HG03571 (cell line): Measurements from ENCODE around the gene CNTN5.

ENCODE experiments used
- ATAC-seq: cut with Tn5 transposase; IDR thresholded peaks from one replicate; pipeline ENCODE4 v1.9.1; 2021; ENCODE audit not compliant: unreplicated experiment

Gene CNTN5

GRCh38 chr11:100011697-100012096 is 990.9 kb downstream of the CNTN5 start:
- ATAC-seq = no peak

DNA sequence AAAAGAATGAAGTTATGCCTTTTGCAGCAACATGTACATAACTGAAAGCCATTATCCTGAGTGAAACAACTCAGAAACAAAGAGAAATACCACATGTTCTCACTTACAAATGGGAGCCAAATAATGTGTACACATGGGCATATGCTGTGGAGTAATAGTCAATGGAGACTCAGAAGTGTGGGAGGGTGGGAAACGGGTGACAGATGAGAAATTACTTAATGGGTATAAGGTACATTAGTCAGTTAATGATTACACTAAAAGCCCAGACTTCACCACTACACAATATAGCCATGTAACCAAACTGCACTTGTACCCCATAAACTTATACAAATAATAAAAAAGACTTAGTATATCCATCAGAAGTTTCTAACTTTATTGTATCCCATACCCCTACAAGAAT is 992.3 kb downstream of the CNTN5 start:
- ATAC-seq = no peak

DNA sequence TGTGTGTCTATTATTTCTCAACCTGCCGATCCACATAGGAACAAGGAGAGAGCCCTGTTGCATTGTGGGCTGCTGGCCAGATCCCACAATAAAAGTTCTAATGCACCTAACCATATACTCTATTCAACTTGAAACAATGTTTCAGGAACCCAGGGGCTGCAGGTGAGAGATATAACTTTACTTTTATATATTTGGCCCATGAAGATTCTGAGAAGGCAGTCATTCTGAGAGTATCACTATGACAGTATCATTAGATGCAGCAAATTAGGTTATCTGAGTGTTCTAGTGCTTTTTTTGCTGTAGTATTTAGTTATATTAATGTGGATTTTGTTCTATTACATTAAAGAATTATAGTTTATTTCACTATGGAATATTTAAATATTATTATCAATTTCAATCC is 1011.2 kb downstream of the CNTN5 start:
- ATAC-seq = no peak

DNA sequence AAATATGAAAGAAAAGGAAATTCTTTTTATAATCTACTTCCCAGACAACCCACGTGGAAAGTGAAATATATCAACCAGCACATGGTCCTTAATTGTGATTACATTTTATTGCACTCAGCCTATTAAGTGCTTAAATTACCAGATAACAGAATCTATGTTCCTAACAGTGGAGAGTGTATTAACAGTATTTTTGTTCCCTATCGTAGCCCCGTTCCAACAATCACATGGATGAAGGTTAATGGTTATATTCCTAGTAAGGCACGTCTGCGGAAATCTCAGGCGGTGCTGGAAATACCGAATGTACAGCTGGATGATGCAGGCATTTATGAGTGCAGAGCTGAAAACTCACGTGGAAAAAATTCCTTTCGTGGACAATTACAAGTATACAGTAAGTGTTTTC is 1040.3 kb downstream of the CNTN5 start:
- no peak for ATAC-seq

GRCh38 chr11:100066399-100066798 is 1045.7 kb downstream of the CNTN5 start:
- no peak for ATAC-seq

- no peak for ATAC-seq
Measured at GRCh38 chr11:100068116-100068515, 1047.4 kb downstream of the CNTN5 start.

GRCh38 chr11:100072131-100072530 is 1051.4 kb downstream of the CNTN5 start:
- no peak for ATAC-seq

- no peak for ATAC-seq
Measured at GRCh38 chr11:100080381-100080780, 1059.6 kb downstream of the CNTN5 start.

DNA sequence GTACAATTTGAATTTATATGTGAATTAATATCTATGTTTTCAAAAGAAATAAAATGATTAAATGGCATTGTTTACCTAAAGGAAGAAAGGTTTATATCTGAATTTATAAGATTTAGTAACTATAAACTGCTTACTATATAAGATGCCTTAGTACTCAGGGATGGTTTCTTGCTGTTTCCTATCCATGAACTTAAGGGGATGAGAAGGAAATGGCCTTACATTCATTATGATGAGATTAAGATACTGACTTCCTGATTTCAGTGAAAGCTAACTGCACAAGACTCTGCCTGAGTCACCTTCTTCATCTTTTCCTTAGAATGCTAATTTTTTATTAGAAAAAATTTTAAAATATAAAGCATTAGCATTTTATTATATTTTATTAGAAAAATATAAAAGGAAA is 1060.1 kb downstream of the CNTN5 start:
- ATAC-seq = no peak

- ATAC-seq = no peak
Measured at GRCh38 chr11:100093698-100094097, 1072.9 kb downstream of the CNTN5 start.

DNA sequence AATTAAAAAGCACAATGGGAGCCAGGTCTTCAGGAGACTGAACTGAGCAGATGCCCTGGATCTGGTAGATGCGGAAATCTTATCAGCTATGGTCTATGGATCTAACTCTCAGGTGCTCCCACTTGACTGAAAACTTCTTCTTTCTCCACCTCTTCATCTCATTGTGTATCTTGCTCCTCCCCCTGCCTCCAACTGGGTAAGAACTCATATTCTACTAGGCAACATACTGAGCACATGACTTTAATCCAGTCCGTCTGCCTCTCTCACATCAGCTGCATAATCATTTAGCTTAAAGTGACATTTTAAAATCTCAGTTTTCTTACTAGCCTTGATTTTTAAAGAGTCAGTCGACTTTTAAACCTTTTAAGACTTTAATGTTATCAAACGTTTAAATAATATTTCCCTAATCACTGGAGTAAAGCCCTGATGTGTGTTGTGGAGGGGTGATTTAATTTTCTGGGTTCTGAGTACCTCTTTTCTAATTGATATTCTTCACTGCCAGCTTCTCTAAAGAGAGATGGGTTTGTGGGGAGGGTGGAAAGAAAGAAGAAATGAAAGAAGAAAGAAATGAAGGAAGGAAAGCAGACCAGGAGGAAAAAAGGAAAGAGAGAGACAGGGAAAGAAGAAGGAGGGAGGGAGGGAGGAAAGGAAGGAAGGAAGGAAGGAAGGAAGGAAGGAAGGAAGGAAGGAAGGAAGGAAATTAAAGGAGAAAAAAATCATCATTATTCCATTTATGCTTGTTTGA is 1073.5 kb downstream of the CNTN5 start:
- no peak for ATAC-seq

- ATAC-seq = no peak
Measured at GRCh38 chr11:100095809-100096208, 1075.1 kb downstream of the CNTN5 start.

DNA sequence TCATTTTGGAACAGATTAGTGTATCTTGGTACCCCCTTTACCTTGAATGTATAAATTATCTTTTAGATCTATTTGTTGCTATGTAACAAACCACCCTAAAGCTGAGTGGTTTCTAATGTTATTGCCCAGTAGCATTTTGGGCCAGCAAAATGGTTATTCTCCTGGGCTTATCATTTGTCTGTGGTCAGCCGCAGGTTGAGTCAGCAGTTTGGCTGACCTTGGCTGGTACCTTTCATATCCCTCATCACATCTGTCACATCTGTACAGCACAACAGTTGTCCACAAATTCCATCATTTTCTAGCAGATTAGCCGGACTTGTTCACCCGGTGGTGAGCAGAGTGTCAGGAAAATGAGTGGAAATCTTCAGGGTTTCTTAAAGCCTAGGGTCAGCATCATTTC is 1077.8 kb downstream of the CNTN5 start:
- ATAC-seq = no peak

DNA sequence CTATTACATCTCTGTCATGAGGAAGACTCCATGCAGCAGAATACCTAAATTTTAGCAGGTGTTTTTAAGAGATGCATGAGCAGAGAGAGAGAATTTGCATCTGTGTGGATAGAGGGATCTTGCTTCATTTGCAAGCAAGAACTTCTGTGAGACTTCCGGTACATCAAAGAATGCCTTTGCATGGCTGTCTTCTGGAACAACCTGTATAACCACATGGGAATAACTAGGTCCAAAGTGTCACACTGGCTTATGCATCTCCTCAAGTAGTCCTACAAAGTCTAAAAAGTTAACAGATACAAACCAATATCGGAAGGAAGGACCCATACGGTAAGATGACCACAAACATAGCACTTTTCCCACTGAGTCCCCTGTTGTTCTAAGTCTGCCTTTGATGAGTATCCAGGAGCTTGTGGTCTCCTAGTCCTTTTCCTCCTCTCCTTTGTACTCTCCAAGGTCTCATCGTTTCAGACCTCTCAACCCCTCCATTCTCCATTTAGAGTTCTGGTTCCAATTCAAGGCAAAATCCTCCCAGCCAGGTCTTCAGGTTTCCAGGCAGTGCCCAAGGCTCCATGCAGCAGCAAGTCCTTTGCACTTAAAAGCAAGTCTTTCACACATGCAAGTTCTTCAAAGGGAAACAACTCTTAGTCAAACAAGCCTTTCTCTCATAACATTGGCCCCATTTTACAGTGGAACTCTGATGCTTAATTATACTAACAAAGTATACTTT is 1084.7 kb downstream of the CNTN5 start:
- ATAC-seq = no peak

- no peak for ATAC-seq
Measured at GRCh38 chr11:100105982-100106358, 1085.2 kb downstream of the CNTN5 start.

DNA sequence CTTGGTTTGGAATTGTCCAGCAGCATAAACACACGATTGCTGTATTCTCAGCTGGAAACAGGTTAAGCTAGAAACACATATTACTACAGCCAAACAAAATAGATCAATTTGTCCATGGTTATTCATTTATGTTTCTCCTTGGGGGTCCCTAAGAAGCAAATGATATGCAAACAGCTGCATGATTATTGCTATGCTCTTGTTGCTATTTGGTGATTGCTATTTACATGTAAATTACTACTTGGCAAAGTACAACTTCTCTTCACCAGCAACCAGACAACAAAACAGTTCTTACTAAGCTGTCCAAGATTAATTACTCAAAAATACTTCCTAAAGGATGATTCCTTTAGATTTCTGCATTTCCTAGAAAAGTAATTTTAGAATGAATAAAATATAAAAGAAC is 1098.4 kb downstream of the CNTN5 start:
- ATAC-seq = no peak

GRCh38 chr11:100133114-100133513 is 1112.4 kb downstream of the CNTN5 start:
- no peak for ATAC-seq

- ATAC-seq = no peak
Measured at GRCh38 chr11:100141201-100141600, 1120.5 kb downstream of the CNTN5 start.

DNA sequence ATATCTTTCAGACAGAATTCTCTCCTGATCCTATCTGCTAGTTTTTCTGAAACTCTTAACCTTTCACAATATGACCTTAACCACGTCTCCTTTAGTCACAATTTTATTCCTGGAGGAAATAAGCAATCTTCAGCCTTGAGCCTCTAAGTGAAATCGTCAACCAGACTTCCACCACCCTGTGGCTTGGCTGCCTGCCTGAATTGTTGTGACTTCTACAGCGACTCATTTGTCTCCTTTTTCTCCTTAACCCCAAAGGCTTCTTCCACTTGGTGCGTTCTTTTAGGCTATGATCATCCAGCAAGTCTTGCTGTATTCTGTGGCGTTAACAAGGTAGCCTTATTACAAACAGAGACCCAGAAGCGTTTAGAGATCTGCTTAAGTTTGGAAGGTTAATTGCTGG is 1131.2 kb downstream of the CNTN5 start:
- no peak for ATAC-seq

DNA sequence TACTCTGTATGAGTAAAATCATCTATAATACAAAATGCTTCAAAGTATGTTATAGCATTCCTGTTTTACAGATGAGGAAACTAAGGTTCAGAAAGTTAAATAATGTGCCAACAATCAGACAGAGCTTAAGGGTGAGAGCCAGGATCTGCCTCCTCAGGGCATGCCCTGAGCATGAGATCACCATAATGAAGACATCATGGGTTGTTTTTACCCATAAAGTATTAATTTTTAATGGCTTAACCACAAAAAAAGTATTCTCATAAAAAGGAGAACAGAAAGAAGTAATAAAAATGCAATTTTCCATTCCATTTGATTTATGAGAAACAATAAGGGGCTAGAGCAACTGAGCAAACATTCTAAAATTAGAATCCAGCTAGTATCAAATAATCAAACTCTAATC is 1132.0 kb downstream of the CNTN5 start:
- no peak for ATAC-seq

DNA sequence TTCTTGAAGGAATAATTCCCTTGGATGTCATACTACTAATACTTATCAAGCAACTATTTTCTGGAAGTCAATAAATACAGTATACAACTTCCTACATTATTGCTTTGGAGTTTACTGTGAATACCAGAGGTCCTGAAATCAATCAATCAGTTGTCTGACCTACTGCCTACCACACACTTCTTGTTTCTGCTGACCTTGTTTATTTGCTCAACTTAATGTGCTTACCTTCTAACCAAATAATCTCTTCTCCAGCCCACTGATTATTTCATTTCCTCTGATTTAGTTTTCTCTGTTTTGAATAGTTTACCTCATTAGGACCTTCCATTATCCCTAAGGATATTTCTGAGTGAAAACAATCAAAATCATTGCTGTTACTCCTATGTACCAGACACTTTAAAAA is 1142.7 kb downstream of the CNTN5 start:
- ATAC-seq = no peak

DNA sequence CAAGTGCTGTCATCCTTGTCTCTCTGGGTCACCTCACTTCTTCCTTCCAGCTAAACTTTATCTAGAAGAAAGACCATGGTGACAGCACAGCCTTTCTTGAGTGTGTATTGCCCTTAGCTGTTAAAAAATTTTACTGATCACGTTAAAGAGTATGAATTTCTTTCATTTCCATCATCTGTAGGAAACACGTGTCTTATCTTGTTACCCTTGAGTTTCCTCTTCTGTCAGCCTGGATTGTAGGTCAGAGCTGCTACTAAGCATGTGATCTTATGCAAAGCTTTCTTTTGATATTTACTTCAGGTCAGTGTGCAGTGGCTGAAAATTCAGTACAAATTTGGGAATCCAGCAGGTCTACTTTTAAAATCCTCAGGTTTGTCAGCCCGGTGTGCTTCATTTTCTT is 1154.1 kb downstream of the CNTN5 start:
- ATAC-seq = no peak

DNA sequence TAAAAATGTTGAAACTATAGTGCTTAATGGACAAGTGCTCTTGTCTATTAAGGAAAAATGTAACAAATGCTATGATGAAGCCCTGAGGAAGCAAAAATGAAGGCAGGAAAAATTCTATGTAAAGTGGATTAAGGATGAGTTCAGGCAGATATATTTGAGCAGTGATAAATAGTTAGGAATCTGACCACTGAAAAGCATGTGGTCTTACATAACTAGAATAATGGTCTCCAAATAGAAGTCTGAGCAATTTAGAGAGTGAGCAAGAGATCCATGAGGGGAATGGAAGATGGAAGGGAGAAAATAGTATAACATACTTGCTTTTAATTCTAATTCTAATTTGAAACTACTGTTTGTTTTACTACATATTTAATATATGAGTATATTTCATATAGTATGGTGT is 1155.7 kb downstream of the CNTN5 start:
- ATAC-seq = no peak
